Measurements from ENCODE around the gene GUCY1B1.

- no peak for TF ChIP-seq POLR2A (IDR thresholded peaks at IDR 0.05)
- TF ChIP-seq CTCF (IDR thresholded peaks at IDR 0.05), result no peak
Observed at GRCh38 chr4:155799116-155799793, 40.4 kb downstream of the GUCY1B1 start.

Data from uterus (tissue), 2 donors.